ENCODE measurements around the gene MOB3A. TPM values are rescaled to one million over a fixed set of nuclear protein-coding genes. Genes with fewer than 3 reads are reported as not detected.

Gene MOB3A
- total and polyA plus RNA-seq, 2 experiments from 2014 or later: 2.9 to 5.9 TPM

DNA sequence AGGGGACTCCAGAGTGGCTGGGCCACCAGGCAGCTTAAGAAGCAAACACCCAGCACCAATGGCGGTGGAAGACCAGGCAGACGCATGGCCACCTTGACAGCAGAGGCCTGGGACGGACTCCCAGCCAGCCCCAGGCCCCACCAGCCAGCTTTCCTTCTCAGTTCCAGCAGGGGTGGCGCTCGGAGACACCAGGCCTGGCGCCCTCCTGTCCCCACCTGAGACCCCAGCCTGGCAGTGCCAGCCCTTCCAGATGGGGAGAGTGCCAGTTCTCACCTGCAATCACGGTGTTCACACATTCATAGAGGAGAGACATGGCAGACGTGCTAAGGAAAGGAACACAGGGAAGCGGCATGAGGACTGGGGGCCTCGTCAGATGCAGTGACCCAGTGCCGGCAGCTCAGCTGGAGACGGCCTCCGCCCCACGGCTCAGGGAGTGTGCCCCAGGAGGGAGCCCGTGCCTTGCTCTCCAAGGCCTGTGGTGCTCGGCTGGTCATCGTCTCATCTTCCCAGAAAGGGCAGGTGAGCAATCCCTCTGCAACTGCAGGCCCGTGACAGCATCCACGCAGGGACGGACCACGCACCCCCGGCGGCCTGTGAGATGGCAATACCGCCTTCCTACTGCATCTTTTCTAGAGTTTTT, 30.9 kb upstream of the MOB3A start:
- Mint-ChIP-seq H3K27me3 (ENCODE audit: insufficient read depth, low read depth, poor library complexity) (peaks cover 6% of the 10 kb centered on the region), H3K4me1 (no peaks in the 10 kb centered on the region)
- peaks cover 28% of the 10 kb centered on the region for H3K36me3 ChIP-seq (ENCODE audit: insufficient read depth)

More for the DNA sequence above, 30.9 kb upstream of the MOB3A start:
- no peak overlapping the region for H3K27ac Mint-ChIP-seq
- H3K9me3 Mint-ChIP-seq: no peaks in the 10 kb centered on the region
- peaks cover 78% of the 10 kb centered on the region for H3K36me3 Mint-ChIP-seq (ENCODE audit: low read depth)
- Histone ChIP-seq H3K27ac (ENCODE audit: low read depth) (no peak overlapping the region), H4K20me1 (replicated peaks; ENCODE audit: insufficient read depth) (peaks cover 19% of the 10 kb centered on the region), H3K9me2 (ENCODE audit: insufficient read depth) (no peaks in the 10 kb centered on the region), H3K4me3 (no peak overlapping the region), H3K27me3 (ENCODE audit: insufficient read depth) (no peaks in the 10 kb centered on the region), H3K79me2 (replicated peaks; ENCODE audit: insufficient read depth) (no peaks in the 10 kb centered on the region; the same call in none of the 2 replicates), H3K4me2 (no peak overlapping the region), H2AFZ (no peak overlapping the region), H3K4me1 (ENCODE audit: insufficient read depth) (no peaks in the 10 kb centered on the region), H3F3A (replicated peaks; ENCODE audit: low read depth) (peaks cover 7% of the 10 kb centered on the region; the same call in 1 of the 2 replicates)
- DNase-seq (ENCODE audit: low spot score): no peak
- no peak overlapping the region for H3K4me3 Mint-ChIP-seq
- TF ChIP-seq ZNF462 (CRISPR knock-in tag; IDR thresholded peaks at IDR 0.05) (no peak), POLR2AphosphoS5 (IDR thresholded peaks at IDR 0.05; ENCODE audit: low read depth) (no peak), ETS1 (IDR thresholded peaks at IDR 0.05) (no peak), JUNB (IDR thresholded peaks at IDR 0.05; ENCODE audit: unreplicated experiment) (no peak), ZNF331 (CRISPR knock-in tag; IDR thresholded peaks at IDR 0.05; ENCODE audit: low read depth) (no peak), STAT1 (IDR thresholded peaks at IDR 0.05; ENCODE audit: unreplicated experiment) (no peak), CREB1 (CRISPR knock-in tag; IDR thresholded peaks at IDR 0.05; ENCODE audit: low read depth) (no peak), EZH2phosphoT487 (IDR thresholded peaks at IDR 0.05; ENCODE audit: unreplicated experiment) (no peak), NANOG (IDR thresholded peaks at IDR 0.05; ENCODE audit: borderline replicate concordance) (no peak), EZH2 (IDR thresholded peaks at IDR 0.05; ENCODE audit: low read depth, unreplicated experiment) (no peak), ZNF114 (CRISPR knock-in tag; IDR thresholded peaks at IDR 0.05) (no peak), CTCF (conservative IDR thresholded peaks at IDR 0.05; ENCODE audit: low read depth in 2 of 2) (no peak)
- TF ChIP-seq, protein P1, sequence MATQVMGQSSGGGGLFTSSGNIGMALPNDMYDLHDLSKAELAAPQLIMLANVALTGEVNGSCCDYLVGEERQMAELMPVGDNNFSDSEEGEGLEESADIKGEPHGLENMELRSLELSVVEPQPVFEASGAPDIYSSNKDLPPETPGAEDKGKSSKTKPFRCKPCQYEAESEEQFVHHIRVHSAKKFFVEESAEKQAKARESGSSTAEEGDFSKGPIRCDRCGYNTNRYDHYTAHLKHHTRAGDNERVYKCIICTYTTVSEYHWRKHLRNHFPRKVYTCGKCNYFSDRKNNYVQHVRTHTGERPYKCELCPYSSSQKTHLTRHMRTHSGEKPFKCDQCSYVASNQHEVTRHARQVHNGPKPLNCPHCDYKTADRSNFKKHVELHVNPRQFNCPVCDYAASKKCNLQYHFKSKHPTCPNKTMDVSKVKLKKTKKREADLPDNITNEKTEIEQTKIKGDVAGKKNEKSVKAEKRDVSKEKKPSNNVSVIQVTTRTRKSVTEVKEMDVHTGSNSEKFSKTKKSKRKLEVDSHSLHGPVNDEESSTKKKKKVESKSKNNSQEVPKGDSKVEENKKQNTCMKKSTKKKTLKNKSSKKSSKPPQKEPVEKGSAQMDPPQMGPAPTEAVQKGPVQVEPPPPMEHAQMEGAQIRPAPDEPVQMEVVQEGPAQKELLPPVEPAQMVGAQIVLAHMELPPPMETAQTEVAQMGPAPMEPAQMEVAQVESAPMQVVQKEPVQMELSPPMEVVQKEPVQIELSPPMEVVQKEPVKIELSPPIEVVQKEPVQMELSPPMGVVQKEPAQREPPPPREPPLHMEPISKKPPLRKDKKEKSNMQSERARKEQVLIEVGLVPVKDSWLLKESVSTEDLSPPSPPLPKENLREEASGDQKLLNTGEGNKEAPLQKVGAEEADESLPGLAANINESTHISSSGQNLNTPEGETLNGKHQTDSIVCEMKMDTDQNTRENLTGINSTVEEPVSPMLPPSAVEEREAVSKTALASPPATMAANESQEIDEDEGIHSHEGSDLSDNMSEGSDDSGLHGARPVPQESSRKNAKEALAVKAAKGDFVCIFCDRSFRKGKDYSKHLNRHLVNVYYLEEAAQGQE (IDR thresholded peaks at IDR 0.05; ENCODE audit: unreplicated experiment): no peak
- no peak for ATAC-seq
